ENCODE results near the gene PAK1IP1. TPM values are rescaled to one million over a fixed set of nuclear protein-coding genes. Genes with fewer than 3 reads are reported as not detected.
A peak's percentile ranks its signal among the peaks of the same experiment; 100 is the strongest.
"Not testable (repeated sequence)": the region's sequence is repeated elsewhere in the genome, so short reads cannot be mapped to it uniquely, and the experiment has no call there.

Gene PAK1IP1
- total and polyA plus RNA-seq, 3 donors from 2014 or later: 9.5 to 12.5 (median 11.0) TPM

DNA sequence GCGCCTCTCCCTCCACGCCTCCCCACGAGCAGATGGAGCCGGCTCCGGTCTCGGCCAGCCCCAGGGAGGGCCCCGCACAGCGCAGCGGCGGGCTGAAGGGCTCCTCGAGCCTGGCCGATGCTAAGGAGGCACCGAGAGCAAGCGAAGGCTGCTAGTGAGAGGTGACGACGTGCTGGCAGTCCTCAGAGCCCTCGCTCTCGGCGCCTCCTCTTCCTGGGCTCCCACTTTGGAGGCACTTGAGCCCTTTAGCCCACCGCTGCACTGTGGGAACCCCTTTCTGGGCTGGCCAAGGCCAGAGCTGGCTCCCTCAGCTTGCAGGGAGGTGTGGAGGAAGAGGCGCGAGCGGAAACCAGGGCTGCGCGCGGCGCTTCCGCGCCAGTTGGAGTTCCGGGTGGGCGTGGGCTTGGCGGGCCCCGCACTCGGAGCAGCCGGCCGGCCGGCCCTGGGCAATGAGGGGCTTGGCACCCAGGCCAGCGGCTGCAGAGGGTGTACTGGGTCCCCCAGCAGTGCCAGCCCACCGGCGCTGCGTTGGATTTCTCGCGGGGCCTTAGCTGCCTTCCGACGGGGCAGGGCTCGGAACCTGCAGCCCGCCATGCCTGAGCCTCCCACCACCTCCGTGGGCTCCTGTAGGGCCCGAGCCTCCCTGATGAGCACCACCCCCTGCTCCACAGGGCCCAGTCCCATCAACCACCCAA lies 25.6 kb downstream of the PAK1IP1 start:
- Histone ChIP-seq H3K4me3 (peak overlapping the region; percentile 59 to 85), H3K36me3 (ENCODE audit: low read depth, missing control alignments) (no peaks in the 10 kb centered on the region), H3K27me3 (no peaks in the 10 kb centered on the region), H3K27ac (peak overlapping the region; percentile 87 to 88), H3K9me3 (no peaks in the 10 kb centered on the region), H3K4me1 (peaks cover 29% of the 10 kb centered on the region)
- WGBS, 2 donors: 31 to 55% methylated on average over 4 to 40 of the region's 49 CpGs
- TF ChIP-seq POLR2A (IDR thresholded peaks at IDR 0.05): no peak
- TF ChIP-seq, protein P1, sequence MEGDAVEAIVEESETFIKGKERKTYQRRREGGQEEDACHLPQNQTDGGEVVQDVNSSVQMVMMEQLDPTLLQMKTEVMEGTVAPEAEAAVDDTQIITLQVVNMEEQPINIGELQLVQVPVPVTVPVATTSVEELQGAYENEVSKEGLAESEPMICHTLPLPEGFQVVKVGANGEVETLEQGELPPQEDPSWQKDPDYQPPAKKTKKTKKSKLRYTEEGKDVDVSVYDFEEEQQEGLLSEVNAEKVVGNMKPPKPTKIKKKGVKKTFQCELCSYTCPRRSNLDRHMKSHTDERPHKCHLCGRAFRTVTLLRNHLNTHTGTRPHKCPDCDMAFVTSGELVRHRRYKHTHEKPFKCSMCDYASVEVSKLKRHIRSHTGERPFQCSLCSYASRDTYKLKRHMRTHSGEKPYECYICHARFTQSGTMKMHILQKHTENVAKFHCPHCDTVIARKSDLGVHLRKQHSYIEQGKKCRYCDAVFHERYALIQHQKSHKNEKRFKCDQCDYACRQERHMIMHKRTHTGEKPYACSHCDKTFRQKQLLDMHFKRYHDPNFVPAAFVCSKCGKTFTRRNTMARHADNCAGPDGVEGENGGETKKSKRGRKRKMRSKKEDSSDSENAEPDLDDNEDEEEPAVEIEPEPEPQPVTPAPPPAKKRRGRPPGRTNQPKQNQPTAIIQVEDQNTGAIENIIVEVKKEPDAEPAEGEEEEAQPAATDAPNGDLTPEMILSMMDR (IDR thresholded peaks at IDR 0.05): no peak
- intact Hi-C loops (cut with DNase I; ENCODE audit: low total_unique reads): no loop called here
- DNase-seq: peak; percentile 48

- WGBS, 2 donors: 52 to 55% methylated on average over 15 to 17 of the region's 17 CpGs
These were observed 26.4 kb downstream of the PAK1IP1 start for GRCh38 chr6:10720960-10721849.

GRCh38 chr6:10721850-10722569 lies 27.2 kb downstream of the PAK1IP1 start:
- H3K27ac ChIP-seq: peak overlapping the region; percentile 66 to 92
- peak overlapping the region; percentile 76 to 85 for H3K4me3 ChIP-seq
- H3K36me3 ChIP-seq (ENCODE audit: low read depth, missing control alignments): no peaks in the 10 kb centered on the region
- peaks cover 29% of the 10 kb centered on the region for H3K4me1 ChIP-seq
- no peak for TF ChIP-seq POLR2A (IDR thresholded peaks at IDR 0.05)
- TF ChIP-seq, protein P1 (IDR thresholded peaks at IDR 0.05): no peak
- no peaks in the 10 kb centered on the region for H3K9me3 ChIP-seq
- WGBS, 2 donors: 48 to 60% methylated on average over 11 of the region's 11 CpGs
- DNase-seq: no peak
- intact Hi-C loops (cut with DNase I; ENCODE audit: low total_unique reads): no loop called here
- H3K27me3 ChIP-seq: no peaks in the 10 kb centered on the region

More at GRCh38 chr6:10720960-10721849, 26.4 kb downstream of the PAK1IP1 start:
- H3K36me3 ChIP-seq (ENCODE audit: low read depth, missing control alignments); intact Hi-C loops (cut with DNase I; ENCODE audit: low total_unique reads); H3K9me3 ChIP-seq; H3K27me3 ChIP-seq: not testable (repeated sequence)
- H3K27ac ChIP-seq: peak overlapping the region; percentile 88 to 92
- H3K4me1 ChIP-seq: peaks cover 29% of the 10 kb centered on the region
- DNase-seq: peak; percentile 66
- H3K4me3 ChIP-seq: peak overlapping the region; percentile 59 to 85
- TF ChIP-seq POLR2A (IDR thresholded peaks at IDR 0.05): peak; percentile 63

GRCh38 chr6:10722570-10722819 lies 27.7 kb downstream of the PAK1IP1 start:
- Histone ChIP-seq H3K4me3 (peak overlapping the region; percentile 76 to 85), H3K27me3 (no peaks in the 10 kb centered on the region), H3K27ac (peak overlapping the region; percentile 66 to 92), H3K9me3 (no peaks in the 10 kb centered on the region), H3K36me3 (ENCODE audit: low read depth, missing control alignments) (no peaks in the 10 kb centered on the region), H3K4me1 (peaks cover 29% of the 10 kb centered on the region)
- intact Hi-C loops (cut with DNase I; ENCODE audit: low total_unique reads): no loop called here
- 0 to 1% methylated on average over 6 of the region's 6 CpGs for WGBS, 2 donors
- no peak for DNase-seq
- TF ChIP-seq, protein P1 (IDR thresholded peaks at IDR 0.05): no peak
- TF ChIP-seq POLR2A (IDR thresholded peaks at IDR 0.05): no peak
